Measurements from ENCODE around the gene AIG1. TPM values are rescaled to one million over a fixed set of nuclear protein-coding genes. Genes with fewer than 3 reads are reported as not detected.

AIG1 gene
- total and polyA plus RNA-seq, 12 donors: 21.0 to 55.7 (median 47.2) TPM

GRCh38 chr6:143158113-143158581 lies 97.5 kb downstream of the AIG1 start:
- no peak overlapping the region for H3K27ac ChIP-seq
- no peaks in the 10 kb centered on the region for H3K9me3 ChIP-seq (replicated peaks in 1 of 3)
- H3K4me1 ChIP-seq (replicated peaks in 1 of 2): no peaks in the 10 kb centered on the region
- no peaks in the 10 kb centered on the region for H3K36me3 ChIP-seq (replicated peaks in 1 of 2)
- TF ChIP-seq, protein P1, sequence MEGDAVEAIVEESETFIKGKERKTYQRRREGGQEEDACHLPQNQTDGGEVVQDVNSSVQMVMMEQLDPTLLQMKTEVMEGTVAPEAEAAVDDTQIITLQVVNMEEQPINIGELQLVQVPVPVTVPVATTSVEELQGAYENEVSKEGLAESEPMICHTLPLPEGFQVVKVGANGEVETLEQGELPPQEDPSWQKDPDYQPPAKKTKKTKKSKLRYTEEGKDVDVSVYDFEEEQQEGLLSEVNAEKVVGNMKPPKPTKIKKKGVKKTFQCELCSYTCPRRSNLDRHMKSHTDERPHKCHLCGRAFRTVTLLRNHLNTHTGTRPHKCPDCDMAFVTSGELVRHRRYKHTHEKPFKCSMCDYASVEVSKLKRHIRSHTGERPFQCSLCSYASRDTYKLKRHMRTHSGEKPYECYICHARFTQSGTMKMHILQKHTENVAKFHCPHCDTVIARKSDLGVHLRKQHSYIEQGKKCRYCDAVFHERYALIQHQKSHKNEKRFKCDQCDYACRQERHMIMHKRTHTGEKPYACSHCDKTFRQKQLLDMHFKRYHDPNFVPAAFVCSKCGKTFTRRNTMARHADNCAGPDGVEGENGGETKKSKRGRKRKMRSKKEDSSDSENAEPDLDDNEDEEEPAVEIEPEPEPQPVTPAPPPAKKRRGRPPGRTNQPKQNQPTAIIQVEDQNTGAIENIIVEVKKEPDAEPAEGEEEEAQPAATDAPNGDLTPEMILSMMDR (IDR thresholded peaks at IDR 0.05): no peak
- TF ChIP-seq POLR2A (IDR thresholded peaks at IDR 0.05): no peak
- intact Hi-C loops (cut with DNase I): no loop called here
- no peaks in the 10 kb centered on the region for H3K27me3 ChIP-seq
- H3K4me3 ChIP-seq: no peak overlapping the region
- 53 to 64% (median 59%) methylated on average over 3 of the region's 3 CpGs for WGBS, 4 donors
- DNase-seq: no peak

- WGBS, 4 donors: 85 to 95% (median 86%) methylated on average over 1 of the region's 1 CpG
These were observed 98.3 kb downstream of the AIG1 start for GRCh38 chr6:143159001-143159400.

GRCh38 chr6:143160015-143160414 lies 99.3 kb downstream of the AIG1 start:
- H3K4me3 ChIP-seq: no peak overlapping the region
- no peaks in the 10 kb centered on the region for H3K27me3 ChIP-seq
- no peaks in the 10 kb centered on the region for H3K36me3 ChIP-seq (replicated peaks in 1 of 2)
- H3K27ac ChIP-seq: no peak overlapping the region
- peaks cover 0 to 11% of the 10 kb centered on the region in 2 donors for H3K4me1 ChIP-seq (replicated peaks in 1 of 2)
- DNase-seq: no peak
- TF ChIP-seq, protein P1 (IDR thresholded peaks at IDR 0.05): no peak
- TF ChIP-seq POLR2A (IDR thresholded peaks at IDR 0.05): no peak
- intact Hi-C loops (cut with DNase I): no loop called here
- 50 to 65% (median 52%) methylated on average over 1 of the region's 1 CpG for WGBS, 4 donors
- no peaks in the 10 kb centered on the region for H3K9me3 ChIP-seq (replicated peaks in 1 of 3)

More at GRCh38 chr6:143159001-143159400, 98.3 kb downstream of the AIG1 start:
- TF ChIP-seq, protein P1 (IDR thresholded peaks at IDR 0.05): no peak
- TF ChIP-seq POLR2A (IDR thresholded peaks at IDR 0.05): no peak
- Histone ChIP-seq H3K27ac (no peak overlapping the region), H3K36me3 (replicated peaks in 1 of 2) (no peaks in the 10 kb centered on the region), H3K27me3 (no peaks in the 10 kb centered on the region), H3K4me1 (replicated peaks in 1 of 2) (peaks cover 0 to 4% of the 10 kb centered on the region in 2 donors), H3K4me3 (no peak overlapping the region), H3K9me3 (replicated peaks in 1 of 3) (no peaks in the 10 kb centered on the region)
- intact Hi-C loops (cut with DNase I): no loop called here
- DNase-seq: no peak

DNA sequence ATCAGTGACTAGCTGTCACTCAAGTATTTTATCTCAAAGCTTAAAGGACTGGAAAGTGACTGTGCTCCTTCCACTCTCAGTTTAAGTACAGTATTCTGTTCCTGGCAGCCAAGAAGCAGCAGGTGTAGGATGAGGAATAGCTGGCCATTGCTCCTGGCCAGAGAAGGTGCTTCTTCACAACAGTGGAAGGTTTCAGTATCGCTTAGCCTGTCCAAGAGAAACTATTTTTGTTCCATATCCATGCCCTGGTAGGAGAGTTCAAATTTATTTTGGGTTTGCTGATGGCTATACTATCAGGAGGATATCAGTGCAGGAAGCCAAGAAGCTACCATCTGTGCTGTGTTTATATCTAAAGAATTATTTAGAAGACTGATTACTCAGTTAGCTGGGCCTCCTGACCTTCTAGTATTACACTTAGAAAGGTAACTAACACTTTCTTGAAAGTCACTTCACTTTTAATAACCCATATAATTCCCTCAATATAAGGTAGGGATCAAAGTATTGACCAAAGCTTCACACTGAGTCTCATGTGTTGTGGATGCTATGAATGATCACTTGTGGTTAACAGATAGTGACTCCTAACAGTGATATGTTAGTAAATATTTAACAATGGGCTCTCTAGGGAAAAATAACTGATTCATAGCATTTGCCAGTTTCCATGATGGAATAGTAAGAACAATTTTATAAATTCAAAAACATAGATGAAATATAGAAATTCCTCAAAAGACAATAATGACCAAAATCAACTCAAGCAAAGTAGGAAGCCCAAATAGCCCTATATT lies 99.9 kb downstream of the AIG1 start:
- Histone ChIP-seq H3K36me3 (replicated peaks in 1 of 2) (no peaks in the 10 kb centered on the region), H3K4me1 (replicated peaks in 1 of 2) (peaks cover 0 to 11% of the 10 kb centered on the region in 2 donors), H3K27me3 (no peaks in the 10 kb centered on the region), H3K9me3 (replicated peaks in 1 of 3) (no peaks in the 10 kb centered on the region), H3K27ac (no peak overlapping the region), H3K4me3 (no peak overlapping the region)
- DNase-seq: no peak
- 86 to 100% (median 98%) methylated on average over 1 of the region's 1 CpG for WGBS, 4 donors
- TF ChIP-seq POLR2A (IDR thresholded peaks at IDR 0.05): no peak
- TF ChIP-seq, protein P1 (IDR thresholded peaks at IDR 0.05): no peak
- intact Hi-C loops (cut with DNase I): no loop called here

Measured in adrenal gland (tissue), 12 donors.